NCI-H2107 treated with DMSO at 0.1 percent for 48 hours (cell line): ENCODE measurements around the gene PTH1R.

Experiments used
- DNase-seq: peaks from one replicate; lab custom pipeline; 2025; ENCODE audit not compliant: unreplicated experiment; lab: John Stamatoyannopoulos, UW

Gene PTH1R

DNA sequence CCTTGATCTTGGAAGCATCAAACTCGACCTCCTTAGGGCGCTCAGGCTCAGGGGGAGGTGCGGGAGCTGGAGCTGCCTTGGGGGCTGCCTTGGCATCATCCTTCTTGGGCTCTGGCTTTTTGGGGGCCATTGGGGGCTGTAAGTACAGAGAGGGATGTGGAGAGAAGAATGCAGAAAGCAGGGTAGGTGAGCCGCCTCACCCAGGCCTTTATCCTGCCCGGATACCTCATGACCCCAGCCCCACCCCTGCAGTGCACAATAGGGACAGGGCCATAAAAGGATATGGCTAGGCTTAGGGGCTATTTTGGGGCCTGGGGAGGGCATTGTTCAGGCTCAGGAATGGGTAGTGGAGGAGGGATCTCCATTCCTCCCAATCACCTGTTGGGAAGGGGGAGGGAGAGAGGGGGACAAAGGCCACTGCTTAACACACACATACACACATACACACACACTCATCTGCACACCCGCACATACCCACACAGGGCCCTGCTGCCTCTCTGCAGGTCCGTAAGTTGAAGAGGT, 14.2 kb upstream of the PTH1R start, which contains the start of gene MYL3:
MYL3 (minus strand) TSS at position 184 of the 522 bp plus-strand sequence; CDS start at position 130, 54 bp downstream.
- DNase-seq: no peak

DNA sequence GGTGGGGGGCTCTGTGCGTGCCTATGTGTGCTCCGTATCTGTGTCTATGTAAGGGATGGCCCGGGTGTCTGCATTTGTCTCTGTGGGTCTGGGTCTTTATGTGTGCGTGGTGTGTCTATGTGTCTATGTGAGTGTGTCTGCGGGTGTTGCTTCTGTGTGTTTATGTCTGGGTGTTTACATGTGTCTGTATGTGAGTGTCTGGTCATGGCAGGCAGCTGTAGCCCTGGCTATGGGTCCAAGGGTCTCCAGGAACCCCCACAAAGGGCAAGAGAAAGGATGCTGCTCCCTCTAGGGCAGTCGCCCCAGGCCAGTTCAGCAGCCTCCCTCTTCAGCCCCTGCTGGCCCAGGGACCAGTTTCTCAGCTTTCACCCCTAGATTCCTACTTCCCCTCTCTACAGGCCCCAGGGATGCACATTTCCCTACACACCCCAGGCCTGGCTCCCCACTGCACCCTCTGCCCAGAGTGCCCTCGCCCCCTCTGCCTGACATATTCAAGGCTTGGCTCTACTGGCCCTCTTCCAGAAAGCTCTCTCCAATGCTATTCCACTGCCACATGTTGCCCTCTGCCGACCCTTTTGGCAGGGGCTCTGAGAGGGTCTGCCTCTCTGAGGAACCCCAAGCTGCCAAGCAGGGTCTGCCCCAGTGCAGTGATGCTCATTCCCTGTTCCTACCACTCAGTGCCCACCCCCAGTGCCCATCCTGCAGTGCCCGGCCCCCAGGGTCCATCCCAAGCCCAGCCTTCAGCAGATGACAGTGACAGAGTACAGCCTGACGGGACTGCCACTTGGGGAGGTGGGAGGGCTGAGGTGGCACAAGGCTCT, 13.2 kb upstream of the PTH1R start:
- DNase-seq: no peak

DNA sequence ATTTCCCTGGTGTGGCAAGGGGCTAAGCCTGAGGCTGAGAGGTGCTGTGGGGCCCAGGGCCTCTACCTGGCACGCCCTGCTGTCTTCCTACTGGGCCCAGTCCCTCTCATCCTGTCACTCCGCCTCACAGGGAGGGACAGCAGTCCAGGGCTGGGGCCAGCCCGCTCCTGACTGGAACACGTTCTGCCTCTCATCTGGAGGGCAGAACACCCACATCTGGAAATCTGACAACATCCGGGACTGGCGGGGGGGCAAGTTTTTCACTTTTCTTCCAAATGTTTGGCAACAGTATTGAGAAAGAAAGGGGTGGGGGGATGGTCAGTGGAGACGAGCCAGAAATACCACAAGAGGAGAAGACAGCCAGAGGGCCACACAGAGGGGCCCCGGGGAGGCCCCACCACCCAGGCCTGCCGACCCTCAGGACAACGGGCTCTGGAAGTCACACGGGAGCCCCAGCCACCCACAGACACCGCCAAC, 12.5 kb upstream of the PTH1R start:
- no peak for DNase-seq

DNA sequence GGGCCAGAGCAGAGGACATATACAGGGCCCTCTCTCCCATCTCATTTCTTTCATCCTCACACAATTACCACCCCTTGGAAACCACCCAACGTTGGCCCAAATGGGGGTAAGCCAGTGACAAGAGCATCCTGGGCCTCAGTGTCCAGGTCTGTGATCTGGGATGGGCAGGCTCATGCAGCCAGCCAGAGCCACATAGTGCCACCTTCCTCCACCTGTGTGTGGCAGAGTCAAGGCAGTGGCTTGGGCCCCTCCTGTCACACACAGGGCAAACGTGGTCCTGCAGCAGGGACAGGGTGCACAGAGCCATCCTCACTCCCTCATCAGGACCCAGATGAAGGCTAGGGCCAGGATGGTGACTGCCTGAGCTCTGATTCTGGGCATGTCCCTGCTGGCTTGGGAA, 12.0 kb upstream of the PTH1R start:
- DNase-seq: no peak

DNA sequence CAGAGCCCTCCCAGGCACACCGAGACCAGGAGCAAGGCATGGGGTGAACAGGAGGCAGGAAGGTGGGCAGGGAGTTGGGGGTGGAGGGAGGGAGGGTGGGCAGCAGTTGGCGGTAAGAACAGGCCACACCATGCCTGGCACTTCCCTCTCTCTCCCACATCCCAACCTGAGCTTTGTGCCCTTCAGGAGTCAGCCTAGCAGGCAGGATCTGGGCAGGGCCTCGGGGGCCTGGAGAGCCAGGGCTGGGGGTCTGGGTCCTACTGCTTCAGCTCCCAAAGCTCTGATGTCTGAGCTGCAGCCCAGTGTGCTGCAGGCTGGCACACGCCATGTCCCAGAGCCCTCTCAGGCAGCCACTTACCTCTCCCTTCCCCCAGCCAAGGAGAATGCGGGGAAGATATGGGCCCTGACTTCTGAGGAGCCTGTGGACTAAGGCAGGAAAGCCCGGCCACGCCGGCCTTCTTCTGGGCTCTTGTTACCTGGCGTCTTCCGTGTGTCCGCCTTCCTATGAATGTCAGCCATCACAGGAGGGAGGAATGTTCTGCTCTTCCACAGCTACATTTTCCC, 11.4 kb upstream of the PTH1R start:
- no peak for DNase-seq

DNA sequence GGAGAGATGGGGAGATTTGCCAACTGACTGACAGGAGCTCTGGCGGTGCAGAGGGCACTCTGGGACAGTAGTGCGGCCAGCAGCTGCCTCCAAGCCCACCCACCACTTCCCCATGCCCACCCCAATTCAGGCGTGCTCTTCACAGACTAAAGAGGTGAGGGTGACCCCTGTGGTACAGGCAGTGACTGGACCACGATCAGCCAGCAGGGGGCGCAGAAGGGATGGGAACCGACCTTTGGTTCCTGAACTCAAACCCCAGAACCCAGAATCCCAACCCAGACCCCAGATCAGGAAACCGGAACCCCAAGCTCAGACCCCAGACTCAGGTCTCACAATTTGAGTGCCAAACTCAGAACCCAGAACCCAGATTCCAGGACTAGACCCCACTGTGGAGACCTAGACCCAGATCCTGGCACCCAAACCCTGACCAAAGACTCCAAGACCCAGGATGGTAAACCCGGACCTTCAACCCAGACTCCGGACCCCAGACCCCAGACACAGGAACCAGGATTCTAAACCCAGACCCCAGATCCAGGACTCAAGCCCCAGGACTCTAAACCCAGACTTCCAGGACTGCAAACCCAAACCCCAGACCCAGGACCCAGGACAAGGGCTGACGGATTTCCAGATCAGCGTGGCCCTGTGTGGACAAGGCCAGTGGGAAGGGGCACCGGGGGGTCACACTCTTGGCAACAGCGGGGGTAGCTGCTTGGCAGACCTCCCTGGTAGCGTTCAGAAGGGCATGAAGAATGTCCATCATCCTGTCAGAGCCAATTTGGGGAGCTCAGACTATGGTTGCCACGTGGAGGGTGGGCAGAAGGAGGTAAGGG, 10.6 kb upstream of the PTH1R start:
- DNase-seq: no peak

DNA sequence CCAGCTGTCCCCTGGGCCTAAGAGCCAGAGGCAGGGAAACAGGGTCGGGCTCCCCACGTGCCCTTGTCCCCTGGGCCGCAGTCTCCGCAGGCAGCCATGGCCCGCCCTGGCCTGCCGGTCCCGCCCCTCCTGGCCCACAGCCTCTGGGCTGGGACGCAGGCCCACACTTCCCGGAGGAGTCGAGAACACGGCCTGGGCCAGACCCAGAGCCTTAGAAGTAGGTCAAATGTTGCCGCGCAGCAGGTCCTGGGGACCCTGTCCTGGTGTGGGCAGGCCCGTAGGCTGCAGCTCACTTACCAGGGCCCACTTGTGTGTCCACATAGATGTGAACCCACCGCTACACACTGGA, 10.0 kb upstream of the PTH1R start:
- no peak for DNase-seq

DNA sequence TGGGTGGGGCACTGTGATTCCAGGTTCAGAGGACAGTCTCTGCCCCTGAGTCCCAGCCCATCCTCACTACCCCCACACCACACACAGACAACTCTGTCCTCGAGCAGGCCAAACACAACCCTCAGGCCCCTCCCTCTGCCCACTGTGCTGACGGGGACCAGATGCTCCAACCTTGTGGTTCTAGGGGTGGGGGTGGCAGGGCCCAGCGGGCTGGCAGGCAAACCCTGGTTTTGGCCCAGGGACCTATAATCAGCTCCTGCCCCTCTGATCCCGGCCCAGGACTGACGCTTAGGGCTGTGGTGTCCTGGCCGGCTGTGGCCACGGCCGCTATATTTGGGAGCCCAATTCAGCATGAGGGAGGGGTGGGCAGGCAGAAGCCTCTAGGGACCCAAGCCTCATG, 9.2 kb upstream of the PTH1R start:
- DNase-seq: no peak

DNA sequence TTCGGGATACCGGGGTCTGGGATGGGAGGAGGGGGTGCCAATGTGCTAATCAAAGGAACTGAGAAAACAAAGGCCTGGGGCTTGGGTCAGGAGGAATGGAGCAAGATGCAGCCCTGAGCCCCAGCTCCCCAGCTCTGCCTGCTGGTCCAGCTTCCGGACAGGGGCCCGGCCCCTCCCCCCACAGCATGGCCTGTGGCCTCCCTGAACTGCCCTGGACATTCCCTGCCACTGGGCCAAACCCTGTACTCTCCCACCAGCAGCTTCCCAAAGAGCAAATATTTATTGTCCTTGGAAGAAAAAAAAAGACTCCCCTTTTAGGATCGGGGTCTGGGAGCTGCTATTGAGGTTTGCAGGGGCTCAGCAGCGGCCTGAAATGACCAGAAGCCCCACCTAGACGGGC, 8.6 kb upstream of the PTH1R start:
- DNase-seq: no peak

DNA sequence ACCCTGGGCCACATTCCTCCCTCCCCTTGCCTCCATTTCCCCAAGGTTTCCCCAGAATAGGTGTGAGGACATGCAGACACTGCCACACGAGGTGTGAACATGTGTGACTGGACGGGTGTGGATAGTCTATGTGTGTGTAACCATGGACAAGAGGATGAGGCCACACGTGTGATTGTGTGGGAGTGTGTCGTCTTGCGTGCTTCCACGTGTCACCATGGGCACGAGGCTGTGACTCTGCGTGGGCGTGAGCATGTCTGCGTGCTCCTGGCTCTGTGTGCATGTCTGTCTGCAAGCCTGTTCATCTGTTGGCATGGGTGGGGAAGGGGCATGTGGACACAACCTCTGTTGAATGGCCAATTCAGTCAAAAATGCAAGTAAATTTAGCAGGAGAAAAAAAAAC, 8.1 kb upstream of the PTH1R start:
- no peak for DNase-seq

DNA sequence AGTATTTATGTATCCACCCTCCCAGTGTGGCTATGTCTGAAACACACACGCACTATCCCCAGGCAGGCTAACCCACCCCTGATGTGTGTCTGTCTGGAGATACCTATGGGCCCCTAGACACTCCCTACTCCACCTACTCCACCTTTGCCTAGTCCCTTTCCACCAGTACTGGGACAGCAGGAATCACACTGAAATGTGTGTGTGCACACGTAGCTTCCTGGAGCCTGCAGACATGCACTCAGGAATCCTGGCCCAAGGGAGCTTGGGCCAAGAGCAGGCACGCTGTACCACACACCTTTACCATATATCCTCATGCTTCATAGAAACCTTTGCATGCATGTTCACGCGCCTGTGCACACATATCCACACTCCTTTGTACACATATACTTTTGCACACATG, 6.9 kb upstream of the PTH1R start:
- DNase-seq: no peak

DNA sequence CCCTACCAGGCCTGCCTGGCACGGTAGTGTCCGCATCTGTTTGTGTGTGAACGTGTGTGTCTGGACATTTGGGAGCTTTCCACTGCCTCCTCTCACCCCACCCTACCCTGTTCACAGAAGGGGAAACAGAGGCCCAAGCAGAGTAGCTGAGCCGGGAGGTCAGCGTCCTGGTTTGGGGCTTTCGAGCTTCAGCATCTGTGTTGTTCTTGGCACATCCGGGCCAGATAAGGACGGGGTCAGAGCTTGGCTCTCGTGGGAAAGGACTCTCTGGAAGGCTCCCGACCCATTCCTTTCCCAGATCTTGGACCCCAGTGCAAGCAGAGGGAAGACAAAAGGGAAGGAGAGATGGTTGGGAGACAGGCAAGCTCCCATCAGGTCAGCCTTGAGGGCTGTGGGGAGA, 6.3 kb upstream of the PTH1R start:
- DNase-seq: no peak

DNA sequence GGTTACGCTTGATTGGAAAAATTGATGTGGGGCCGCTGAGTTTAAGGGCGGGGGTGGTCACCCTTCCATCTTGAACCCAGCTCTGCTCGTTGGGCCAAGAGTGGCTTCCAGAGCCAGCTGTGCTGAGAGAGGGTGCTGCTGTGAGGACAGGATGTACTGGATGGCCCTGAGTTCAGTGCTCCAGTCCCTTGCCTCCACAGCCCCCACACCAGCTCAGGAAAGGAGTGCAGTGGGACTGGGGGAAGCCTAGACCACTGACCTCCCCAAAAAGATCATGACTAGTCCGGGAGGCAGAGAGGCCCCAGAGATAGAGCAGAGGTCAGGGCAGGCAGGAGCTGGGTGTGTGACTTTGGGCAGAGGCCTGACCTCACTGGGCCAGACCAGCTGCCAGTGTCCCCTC, 4.0 kb upstream of the PTH1R start:
- DNase-seq: no peak

DNA sequence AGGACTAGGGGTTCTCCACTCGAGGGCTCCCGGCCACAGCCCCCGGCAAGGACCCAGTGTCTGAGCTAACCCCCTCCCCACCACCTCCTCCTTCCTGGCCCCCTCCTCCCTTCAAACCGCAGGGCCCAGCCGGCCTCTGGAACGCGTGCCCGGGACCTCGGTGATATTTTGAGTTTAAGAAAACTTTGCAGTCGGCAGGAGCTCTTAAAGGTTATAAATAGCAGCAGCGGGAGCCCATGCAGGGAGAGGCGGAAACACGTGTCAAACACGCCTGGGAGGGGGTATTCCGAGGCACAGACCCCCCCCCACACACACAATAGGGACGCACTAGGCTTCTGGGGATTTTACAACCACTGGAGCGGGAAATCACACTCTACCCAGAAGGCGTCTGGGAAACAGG, 3.1 kb upstream of the PTH1R start:
- no peak for DNase-seq

DNA sequence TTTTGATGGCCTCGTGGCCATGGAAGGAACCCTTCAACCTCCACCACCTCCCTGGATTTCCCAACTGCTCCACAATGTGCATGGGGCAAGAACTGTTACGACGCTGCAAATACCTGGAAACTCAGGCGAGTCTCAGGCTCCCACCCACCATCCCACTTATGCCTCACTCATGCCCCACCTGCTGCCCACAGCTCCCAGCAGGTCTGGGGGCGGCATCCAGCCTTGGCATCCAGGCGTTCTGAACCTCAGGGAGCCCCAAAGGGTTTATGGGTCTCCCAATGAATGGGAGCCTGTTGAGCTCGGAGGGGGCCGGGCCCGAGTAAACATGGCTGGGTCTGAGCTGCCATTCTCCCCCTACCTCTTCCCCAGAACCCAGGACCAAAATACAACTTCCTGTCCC, 2.0 kb upstream of the PTH1R start:
- DNase-seq: no peak

DNA sequence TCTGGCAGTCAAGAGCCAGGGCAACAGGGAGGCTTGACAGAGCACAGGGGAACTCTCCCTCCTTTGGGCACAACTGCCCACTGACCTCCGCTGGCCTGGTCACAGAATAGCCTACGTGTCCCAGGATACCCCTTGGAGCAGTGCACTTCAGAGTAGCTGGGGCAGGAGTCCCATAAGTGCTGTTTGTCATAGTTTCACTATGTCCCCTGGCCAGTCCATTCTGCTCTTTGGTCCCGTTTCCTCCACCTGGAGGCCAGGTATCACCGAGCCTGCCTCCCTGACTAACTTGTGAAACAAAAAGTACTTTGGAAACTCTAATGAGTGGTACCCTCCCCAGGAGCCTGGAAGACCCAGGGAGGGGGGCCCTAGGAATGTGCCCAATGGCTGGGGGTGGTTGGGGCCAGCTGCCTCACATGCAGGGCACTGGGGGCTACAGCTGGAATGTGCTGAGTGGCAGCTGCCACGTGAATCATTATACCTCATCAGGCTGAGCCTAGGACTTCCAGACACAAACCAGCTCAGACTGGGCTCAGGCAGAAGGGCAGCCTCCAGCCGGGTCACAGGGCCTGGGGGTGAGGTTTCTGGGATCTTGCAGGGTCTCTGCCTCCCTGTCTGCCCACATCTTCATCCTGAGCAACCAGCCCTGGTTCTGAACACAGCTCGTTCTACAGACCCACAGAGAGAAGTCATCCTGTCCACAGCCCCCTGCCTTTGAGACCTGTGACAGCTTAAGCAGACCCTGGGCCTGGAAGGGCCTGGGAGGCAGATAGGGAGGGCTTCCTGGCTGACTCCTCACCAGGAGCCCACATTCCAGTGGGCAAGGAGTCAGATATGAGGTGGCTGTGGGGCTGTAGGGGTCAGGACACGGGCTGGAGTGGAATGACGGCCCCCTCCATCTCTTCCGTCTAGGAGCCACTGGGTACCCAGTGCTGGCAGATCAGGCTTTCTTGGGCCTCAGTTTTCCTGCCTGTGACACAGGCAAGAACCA, 914 bp upstream of the PTH1R start:
- DNase-seq: no peak

DNA sequence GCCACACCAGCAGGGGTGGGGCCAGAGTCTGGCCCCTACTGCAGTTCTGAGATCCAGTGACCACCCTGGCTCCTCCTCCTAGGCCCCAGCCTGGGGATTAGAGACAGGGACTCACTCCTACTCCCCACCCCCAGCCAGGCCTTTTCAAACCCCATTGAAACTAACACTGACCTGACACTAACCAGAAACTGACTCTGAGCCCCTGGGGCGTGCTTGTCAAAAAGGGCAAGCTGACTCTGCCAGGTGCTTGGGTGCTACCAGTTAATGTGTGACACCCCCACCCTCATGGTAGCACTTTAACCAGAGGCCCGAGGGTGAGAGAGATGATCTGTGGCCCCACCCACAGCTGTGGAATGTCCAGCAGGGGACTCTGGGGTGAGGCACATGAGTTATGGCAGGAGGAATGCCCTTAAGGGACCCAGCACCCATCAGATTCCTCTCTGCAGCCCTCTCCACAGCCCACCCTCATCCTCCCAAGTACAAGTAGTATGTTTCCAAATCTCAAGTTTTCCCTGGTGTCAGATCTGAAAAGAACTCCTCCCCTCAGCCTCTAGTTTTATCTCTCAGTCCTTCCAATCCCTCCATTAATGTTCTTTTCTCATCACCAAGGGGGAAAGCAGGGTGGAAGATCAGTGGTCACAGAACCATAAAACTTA, 1.4 kb downstream of the PTH1R start:
- DNase-seq: no peak

DNA sequence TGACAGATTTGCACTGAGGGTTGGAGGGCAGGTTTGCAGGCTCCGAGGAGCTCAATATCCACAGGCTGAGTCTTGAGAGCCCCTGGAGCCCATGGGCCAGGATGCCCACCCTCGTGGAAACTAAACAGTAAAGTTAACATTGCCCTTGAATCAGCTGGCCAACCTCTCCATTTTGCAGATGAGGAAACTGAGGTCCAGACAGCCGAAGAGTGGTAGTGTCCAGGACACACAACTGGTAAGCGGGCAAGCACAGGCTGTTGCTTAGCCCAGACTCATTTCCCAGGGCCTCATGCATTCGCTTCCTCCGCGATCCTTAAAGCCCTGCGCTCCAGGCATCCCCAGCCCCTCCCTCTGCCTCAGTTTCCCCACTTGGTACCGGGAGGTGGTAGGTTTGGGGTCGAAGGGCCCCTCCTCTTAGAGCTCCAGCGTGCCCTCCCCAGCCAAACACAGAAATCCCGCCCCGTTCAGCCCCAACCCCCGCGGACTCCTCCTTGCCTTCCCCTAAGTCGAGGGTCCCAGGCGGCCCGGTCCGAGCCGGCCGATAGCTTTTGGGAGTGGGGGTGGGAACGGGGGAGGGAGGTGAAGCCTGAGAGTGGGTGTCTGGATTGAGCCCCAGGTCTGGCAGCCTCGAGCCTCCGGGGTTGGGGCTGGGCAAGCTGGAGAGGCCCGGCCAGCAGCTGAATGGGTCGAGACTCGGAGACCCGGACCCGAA, 3.5 kb downstream of the PTH1R start:
- DNase-seq: no peak

DNA sequence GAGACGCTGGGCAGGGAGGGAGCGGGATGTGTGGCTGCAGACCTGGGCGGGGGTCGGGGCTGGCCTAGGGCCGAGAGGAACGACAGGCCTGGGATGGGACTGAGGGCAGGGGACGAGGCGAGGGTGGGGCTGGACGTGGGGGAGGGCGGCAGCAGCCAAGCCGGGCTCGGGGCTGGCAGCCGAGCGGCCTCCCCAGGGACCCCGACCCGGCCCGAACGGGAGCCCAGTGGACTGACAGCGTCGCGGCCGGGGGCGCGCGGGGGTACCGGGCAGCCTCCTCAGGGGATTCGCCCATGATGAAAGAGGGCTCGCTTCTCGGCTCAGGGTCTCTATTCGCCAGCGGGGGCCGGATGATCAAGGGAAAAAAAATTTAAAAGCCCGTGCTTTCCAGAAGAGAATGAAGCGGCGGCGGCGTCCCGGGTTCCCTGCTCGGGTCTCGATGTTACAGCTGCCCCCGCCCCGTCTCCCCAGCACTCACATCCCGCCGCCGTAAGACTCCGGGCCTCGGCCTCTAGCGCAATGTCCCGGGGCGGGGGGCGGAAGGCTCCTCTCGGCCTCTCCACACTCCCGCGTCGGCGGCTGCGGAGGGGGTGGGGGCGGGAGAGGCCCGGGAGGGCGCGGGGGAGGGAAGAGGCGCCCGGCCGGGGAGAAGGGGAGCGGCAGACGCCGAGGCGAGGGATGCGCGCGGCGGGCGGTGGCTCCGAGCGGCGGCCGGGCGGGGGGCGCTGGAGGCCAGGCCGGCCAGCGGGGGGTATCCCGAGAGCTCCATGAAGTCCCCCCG, 4.3 kb downstream of the PTH1R start:
- no peak for DNase-seq
